Measurements from ENCODE around the gene CXXC5. TPM values are rescaled to one million over a fixed set of nuclear protein-coding genes. Genes with fewer than 3 reads are reported as not detected.

Gene CXXC5
- total RNA-seq, 1 donor from 2014 or later, result 41.9 TPM

- Histone ChIP-seq H3K4me1 (peaks cover 65 to 80% of the 10 kb centered on the region in 2 donors), H3K4me3 (peak overlapping the region; percentile 40 to 48), H3K36me3 (no peaks in the 10 kb centered on the region), H3K9me3 (no peaks in the 10 kb centered on the region), H3K27me3 (no peaks in the 10 kb centered on the region), H3K27ac (peak overlapping the region; percentile 96)
- TF ChIP-seq CTCF (IDR thresholded peaks at IDR 0.05), result no peak
- no peak for DNase-seq (ENCODE audit: low spot score in 2 of 2)
- intact Hi-C loops (cut with DNase I), result no loop called here
Observed at GRCh38 chr5:139659695-139660101, 11.5 kb downstream of the CXXC5 start.

- DNase-seq (ENCODE audit: low spot score in 2 of 2), result peak; percentile 59 to 93
- H3K4me3 ChIP-seq, result peak overlapping the region; percentile 40 to 48
- H3K36me3 ChIP-seq, result no peaks in the 10 kb centered on the region
- intact Hi-C loops (cut with DNase I), result no loop called here
- TF ChIP-seq CTCF (IDR thresholded peaks at IDR 0.05), result no peak
- H3K27me3 ChIP-seq, result no peaks in the 10 kb centered on the region
- H3K27ac ChIP-seq, result peak overlapping the region; percentile 96
- no peaks in the 10 kb centered on the region for H3K9me3 ChIP-seq
- H3K4me1 ChIP-seq, result peaks cover 63 to 80% of the 10 kb centered on the region in 2 donors
Observed at GRCh38 chr5:139660105-139660922, 12.2 kb downstream of the CXXC5 start.

GRCh38 chr5:139660923-139661814 lies 13.0 kb downstream of the CXXC5 start:
- no peaks in the 10 kb centered on the region for H3K9me3 ChIP-seq
- H3K36me3 ChIP-seq, result no peaks in the 10 kb centered on the region
- no peak for TF ChIP-seq CTCF (IDR thresholded peaks at IDR 0.05)
- H3K4me1 ChIP-seq, result peaks cover 61 to 80% of the 10 kb centered on the region in 2 donors
- peak; percentile 94 to 98 for DNase-seq (ENCODE audit: low spot score in 2 of 2)
- intact Hi-C loops (cut with DNase I), result no loop called here
- H3K4me3 ChIP-seq, result peak overlapping the region; percentile 27 to 48
- H3K27ac ChIP-seq, result peak overlapping the region; percentile 96
- no peaks in the 10 kb centered on the region for H3K27me3 ChIP-seq

GRCh38 chr5:139662617-139663016 lies 14.5 kb downstream of the CXXC5 start:
- Histone ChIP-seq H3K4me3 (no peak overlapping the region), H3K4me1 (peaks cover 59 to 85% of the 10 kb centered on the region in 2 donors)

More at GRCh38 chr5:139662617-139663016, 14.5 kb downstream of the CXXC5 start:
- no peaks in the 10 kb centered on the region for H3K27me3 ChIP-seq
- intact Hi-C loops (cut with DNase I), result no loop called here
- no peaks in the 10 kb centered on the region for H3K36me3 ChIP-seq
- no peak for DNase-seq (ENCODE audit: low spot score in 2 of 2)
- H3K9me3 ChIP-seq, result no peaks in the 10 kb centered on the region
- H3K27ac ChIP-seq, result peak overlapping the region; percentile 96
- no peak for TF ChIP-seq CTCF (IDR thresholded peaks at IDR 0.05)

Measured in ascending aorta (tissue), 2 donors.